ENCODE measurements around the gene CNN3.

CNN3 gene

GRCh38 chr1:94886361-94886760, 40.5 kb downstream of the CNN3 start:
- DNase-seq: no peak

GRCh38 chr1:94884507-94884906, 42.4 kb downstream of the CNN3 start:
- DNase-seq: no peak

- DNase-seq: no peak
Observed at GRCh38 chr1:94884106-94884505, 42.8 kb downstream of the CNN3 start.

GRCh38 chr1:94883691-94884090, 43.2 kb downstream of the CNN3 start:
- no peak for DNase-seq

- no peak for DNase-seq
Observed at GRCh38 chr1:94878329-94878728, 48.6 kb downstream of the CNN3 start.

- DNase-seq: no peak
Observed at GRCh38 chr1:94876362-94876761, 50.5 kb downstream of the CNN3 start.

- no peak for DNase-seq
Observed at GRCh38 chr1:94875794-94876193, 51.1 kb downstream of the CNN3 start.

GRCh38 chr1:94874423-94874822, 52.5 kb downstream of the CNN3 start:
- DNase-seq: no peak

GRCh38 chr1:94873520-94874351, 53.2 kb downstream of the CNN3 start:
- no peak for DNase-seq

- DNase-seq: no peak
Observed at GRCh38 chr1:94872771-94873495, 54.0 kb downstream of the CNN3 start.

GRCh38 chr1:94871031-94871430, 55.9 kb downstream of the CNN3 start:
- DNase-seq: no peak

GRCh38 chr1:94866164-94866807, 60.6 kb downstream of the CNN3 start:
- no peak for DNase-seq

GRCh38 chr1:94865360-94865759, 61.5 kb downstream of the CNN3 start:
- DNase-seq: no peak

GRCh38 chr1:94864821-94865220, 62.1 kb downstream of the CNN3 start:
- no peak for DNase-seq

- no peak for DNase-seq
Observed at GRCh38 chr1:94863919-94864318, 63.0 kb downstream of the CNN3 start.

GRCh38 chr1:94863297-94863911, 63.5 kb downstream of the CNN3 start:
- no peak for DNase-seq

GRCh38 chr1:94862718-94863117, 64.2 kb downstream of the CNN3 start:
- DNase-seq: no peak

- no peak for DNase-seq
Observed at GRCh38 chr1:94859174-94859573, 67.7 kb downstream of the CNN3 start.

- no peak for DNase-seq
Observed at GRCh38 chr1:94858276-94858675, 68.6 kb downstream of the CNN3 start.

GRCh38 chr1:94856868-94857267, 70.0 kb downstream of the CNN3 start:
- no peak for DNase-seq

- DNase-seq: no peak
Observed at GRCh38 chr1:94856004-94856403, 70.9 kb downstream of the CNN3 start.

GRCh38 chr1:94855307-94855700, 71.6 kb downstream of the CNN3 start:
- DNase-seq: no peak

Data from activated naive CD4-positive, alpha-beta T cell treated with Interleukin-2 at 50 U/mL for 16 hours (primary cell).